PC-3 (cell line): ENCODE measurements around the gene CYP17A1. TPM values are rescaled to one million over a fixed set of nuclear protein-coding genes. Genes with fewer than 3 reads are reported as not detected.

ENCODE experiments used
- ATAC-seq: fragments of 200-7000 bp; cut with Tn5 transposase; 2 replicates; pipeline ENCODE4 v1.9.1; 2020; ENCODE audit warnings: mild to moderate bottlenecking, moderate library complexity
- BruUV-seq: library from RNA; stranded (reverse); fragments of 400-500 nt; replicated peaks from 2 replicates; lab custom pipeline; 2021; lab: Mats Ljungman, UMichigan
- CTCF ChIA-PET: fragments of 300-600 bp; sonication (Branson Sonifier 250); formaldehyde crosslinking; loops from one replicate; lab custom pipeline; 2022; ENCODE audit warnings: antibody characterized with exemption; lab: Charles Lee
- POLR2A ChIA-PET: fragments of 300-600 bp; sonication (Branson Sonifier 250); formaldehyde crosslinking; loops from one replicate; lab custom pipeline; 2022; ENCODE audit warnings: antibody characterized with exemption; ENCODE audit not compliant: unreplicated experiment; lab: Charles Lee
- DNase-seq: peaks from one replicate; pipeline ENCODE4 v3.0.0-alpha.2; 2015
- H2AFZ ChIP-seq: fragments of 300-600 bp; sonication (generic); 2 replicates; pipeline ENCODE4 v1.6.0; 2016; ENCODE audit warnings: antibody characterized with exemption, low read length
- H3F3A ChIP-seq: fragments of 300-600 bp; sonication (generic); one replicate; pipeline ENCODE4 v1.6.0; 2017; ENCODE audit warnings: antibody characterized with exemption, low read length, control low read depth, mild to moderate bottlenecking; ENCODE audit not compliant: unreplicated experiment
- H3K27ac ChIP-seq: fragments of 300-600 bp; sonication (generic); 2 replicates; pipeline ENCODE4 v1.5.1; 2016; ENCODE audit warnings: mild to moderate bottlenecking, low read length
- H3K27me3 ChIP-seq: fragments of 300-600 bp; sonication (generic); 2 replicates; pipeline ENCODE4 v1.6.1; 2016; ENCODE audit warnings: low read length, mixed read lengths
- H3K36me3 ChIP-seq: fragments of 300-600 bp; sonication (generic); 2 replicates; pipeline ENCODE4 v1.6.1; 2016; ENCODE audit warnings: low read depth, mixed run types, low read length, mixed read lengths
- H3K4me1 ChIP-seq: fragments of 300-600 bp; sonication (generic); 2 replicates; pipeline ENCODE4 v1.5.1; 2016; ENCODE audit warnings: low read length; ENCODE audit not compliant: insufficient read depth
- H3K4me2 ChIP-seq: fragments of 300-600 bp; sonication (generic); 2 replicates; pipeline ENCODE4 v1.6.0; 2016; ENCODE audit warnings: low read length
- H3K4me3 ChIP-seq: fragments of 300-600 bp; sonication (generic); 2 replicates; pipeline ENCODE4 v1.5.1; 2016; ENCODE audit warnings: mild to moderate bottlenecking, low read length, mixed read lengths
- H3K79me2 ChIP-seq: fragments of 300-600 bp; sonication (generic); 2 replicates; pipeline ENCODE4 v1.6.1; 2017; ENCODE audit warnings: low read length, mixed read lengths
- H3K9ac ChIP-seq: fragments of 300-600 bp; sonication (generic); 2 replicates; pipeline ENCODE4 v1.6.0; 2016; ENCODE audit warnings: mild to moderate bottlenecking, low read length
- H3K9me2 ChIP-seq: fragments of 300-600 bp; sonication (generic); replicated peaks from 2 replicates; pipeline ENCODE4 v1.6.1; 2016; ENCODE audit warnings: mixed run types, low read length, mixed read lengths
- H3K9me3 ChIP-seq: fragments of 300-600 bp; sonication (generic); 2 replicates; pipeline ENCODE4 v1.6.1; 2016; ENCODE audit warnings: low read length, mixed read lengths
- H4K20me1 ChIP-seq: fragments of 300-600 bp; sonication (generic); 2 replicates; pipeline ENCODE4 v1.6.1; 2016; ENCODE audit warnings: low read length, mixed read lengths
- CTCF ChIP-seq: fragments of 300-600 bp; sonication (generic); conservative IDR thresholded peaks from 2 replicates; pipeline ENCODE4 v1.5.1; 2017; ENCODE audit warnings: antibody characterized with exemption, low read depth, mild to moderate bottlenecking, low read length
- EZH2 ChIP-seq: fragments of 300-600 bp; sonication (generic); IDR thresholded peaks from one replicate; pipeline ENCODE4 v1.6.1; 2017; ENCODE audit warnings: antibody characterized with exemption, mild to moderate bottlenecking, low read length; ENCODE audit not compliant: unreplicated experiment
- EZH2phosphoT487 ChIP-seq: fragments of 300-600 bp; sonication (generic); IDR thresholded peaks from 2 replicates; pipeline ENCODE4 v1.6.1; 2018; ENCODE audit warnings: mild to moderate bottlenecking, antibody characterized with exemption, low read length, borderline replicate concordance
- intact Hi-C: fragments of 100-400 bp; cut with micrococcal nuclease; formaldehyde crosslinking; loops from 2 replicates; pipeline ENCODE4 v1.9.0; 2023
- total RNA-seq: library from RNA; depleted of rRNA; stranded (reverse); fragments of >200 nt; gene quantifications from 2 replicates; pipeline ENCODE4 v1.2.3, GENCODE V29; 2014; rRNA removed

Gene CYP17A1
- total RNA-seq, 1 experiment from 2014 or later: not detected

- H4K20me1 ChIP-seq: no peaks in the 10 kb centered on the region
- CTCF ChIA-PET: interaction anchor here (0.5 kb wide), 1 partner anchor 9 kb away, joined by 3 read pairs; no protein-coding TSS in a partner anchor
- no peak for ATAC-seq
These were observed 55.9 kb downstream of the CYP17A1 start for GRCh38 chr10:102781090-102781920.

More at GRCh38 chr10:102781090-102781920, 55.9 kb downstream of the CYP17A1 start:
- intact Hi-C loops: no loop called here
- no TSS peak for BruUV-seq
- Histone ChIP-seq H3K9ac (no peak overlapping the region), H3K4me1 (peaks cover 17% of the 10 kb centered on the region; the same call in 1 of the 2 replicates), H3K79me2 (no peaks in the 10 kb centered on the region; the same call in 1 of the 2 replicates), H3K27me3 (no peaks in the 10 kb centered on the region), H3K9me3 (no peaks in the 10 kb centered on the region), H2AFZ (no peak overlapping the region), H3K36me3 (no peaks in the 10 kb centered on the region), H3F3A (no peaks in the 10 kb centered on the region), H3K27ac (no peak overlapping the region), H3K9me2 (no peaks in the 10 kb centered on the region), H3K4me2 (no peak overlapping the region), H3K4me3 (no peak overlapping the region)
- TF ChIP-seq EZH2phosphoT487 (no peak), EZH2 (no peak), CTCF (no peak)
- POLR2A ChIA-PET: no interaction called here
- DNase-seq: no peak

Other genes with a start within 250 kb of the CYP17A1 start
- gene TRIM8, start 192.9 kb downstream of the CYP17A1 start, total RNA-seq: 61.4 and 103 TPM in 2 replicates
- gene ARL3, start 123.0 kb downstream of the CYP17A1 start, total RNA-seq: 2.5 and 2.8 TPM in 2 replicates
- gene SFXN2, start 122.8 kb downstream of the CYP17A1 start, total RNA-seq: 7.5 and 10.3 TPM in 2 replicates
- gene WBP1L, start 93.5 kb downstream of the CYP17A1 start, total RNA-seq: 23.8 and 24.6 TPM in 2 replicates
- 6.0 and 8.1 TPM in 2 replicates for gene BORCS7, start 16.8 kb upstream of the CYP17A1 start, total RNA-seq
- gene AS3MT, start 32.1 kb upstream of the CYP17A1 start, total RNA-seq: 1.7 and 3.5 TPM in 2 replicates
- gene CNNM2, start 80.9 kb upstream of the CYP17A1 start, total RNA-seq: 7.2 and 9.7 TPM in 2 replicates